IMR-90 (cell line): ENCODE measurements around the gene STK32A. TPM values are rescaled to one million over a fixed set of nuclear protein-coding genes. Genes with fewer than 3 reads are reported as not detected.

Experiments used
- ATAC-seq: fragments of 200-7000 bp; cut with Tn5 transposase; 2 replicates; pipeline ENCODE4 v1.9.1; 2020; ENCODE audit warnings: low read depth, mild to moderate bottlenecking, moderate library complexity
- BruUV-seq: library from RNA; stranded (reverse); fragments of 400-500 nt; replicated peaks from 2 replicates; lab custom pipeline; 2021; lab: Mats Ljungman, UMichigan
- CTCF ChIA-PET: fragments of 300-600 bp; formaldehyde crosslinking; extraction: SDS; loops from one replicate; lab custom pipeline; 2021; ENCODE audit warnings: antibody characterized with exemption; lab: Yijun Ruan, JAX
- POLR2A ChIA-PET: fragments of 300-600 bp; sonication (Branson Sonifier 250); formaldehyde crosslinking; loops from one replicate; lab custom pipeline; 2022; ENCODE audit warnings: antibody characterized with exemption; ENCODE audit not compliant: unreplicated experiment; lab: Charles Lee
- DNase-seq: peaks from one replicate; pipeline ENCODE4 v3.0.0; 2013
- H2AFZ ChIP-seq: replicated peaks from 2 replicates; pipeline ENCODE3; 2013; ENCODE audit warnings: low read length, mild to moderate bottlenecking; ENCODE audit not compliant: poor library complexity
- H2AK5ac ChIP-seq: 2 replicates; pipeline ENCODE4 v1.6.1; 2013; ENCODE audit warnings: low read depth, low read length, inconsistent platforms
- H2AK9ac ChIP-seq: replicated peaks from 2 replicates; pipeline ENCODE3; 2013; ENCODE audit warnings: mild to moderate bottlenecking, low read depth, low read length, moderate library complexity; ENCODE audit not compliant: poor library complexity
- H2BK120ac ChIP-seq: 2 replicates; pipeline ENCODE4 v1.6.1; 2013; ENCODE audit warnings: low read depth, low read length, inconsistent platforms
- H2BK15ac ChIP-seq: 3 replicates; pipeline ENCODE4 v1.6.1; 2013; ENCODE audit warnings: low read depth, low read length, inconsistent platforms
- H2BK20ac ChIP-seq: 2 replicates; pipeline ENCODE4 v1.6.1; 2013; ENCODE audit warnings: low read depth, mild to moderate bottlenecking, inconsistent platforms, low read length, moderate library complexity
- H2BK5ac ChIP-seq: 2 replicates; pipeline ENCODE4 v1.6.1; 2013; ENCODE audit warnings: mild to moderate bottlenecking, low read depth, low read length, inconsistent platforms; ENCODE audit not compliant: poor library complexity, severe bottlenecking
- H3K14ac ChIP-seq: replicated peaks from 2 replicates; pipeline ENCODE4 v1.6.1; 2013; ENCODE audit warnings: low read depth, low read length, inconsistent platforms
- H3K18ac ChIP-seq: 2 replicates; pipeline ENCODE4 v1.6.1; 2013; ENCODE audit warnings: low read depth, low read length, control low read depth
- H3K23ac ChIP-seq: 2 replicates; pipeline ENCODE4 v1.6.1; 2013; ENCODE audit warnings: low read depth, low read length, inconsistent platforms
- H3K27ac ChIP-seq: 2 replicates; pipeline ENCODE4 v1.5.1; 2013; ENCODE audit warnings: mild to moderate bottlenecking, control low read depth, low read length; ENCODE audit not compliant: insufficient read depth
- H3K27me3 ChIP-seq: 2 replicates; pipeline ENCODE4 v1.6.1; 2013; ENCODE audit warnings: low read length; ENCODE audit not compliant: control insufficient read depth, insufficient read depth
- H3K36me3 ChIP-seq: 2 replicates; pipeline ENCODE4 v1.6.1; 2013; ENCODE audit warnings: low read length, mixed read lengths; ENCODE audit not compliant: control insufficient read depth, insufficient read depth
- H3K4ac ChIP-seq: 2 replicates; pipeline ENCODE4 v1.6.1; 2013; ENCODE audit warnings: low read depth, low read length, inconsistent platforms
- H3K4me1 ChIP-seq: 2 replicates; pipeline ENCODE4 v1.6.1; 2013; ENCODE audit warnings: low read length, mixed read lengths; ENCODE audit not compliant: control insufficient read depth, insufficient read depth
- H3K4me2 ChIP-seq: 2 replicates; pipeline ENCODE4 v1.6.1; 2013; ENCODE audit warnings: low read depth, mild to moderate bottlenecking, control low read depth, low read length, moderate library complexity
- H3K4me3 ChIP-seq: 2 replicates; pipeline ENCODE4 v1.5.1; 2013; ENCODE audit warnings: low read depth, mild to moderate bottlenecking, control low read depth, low read length, moderate library complexity; ENCODE audit not compliant: insufficient read depth
- H3K56ac ChIP-seq: 2 replicates; pipeline ENCODE4 v1.6.1; 2013; ENCODE audit warnings: low read length, inconsistent platforms; ENCODE audit not compliant: insufficient read depth; ENCODE audit errors: extremely low read depth
- H3K79me1 ChIP-seq, 2 experiments: 2 replicates each; pipeline ENCODE4 v1.6.1; 2013; ENCODE audit warnings: low read length in 2 of 2, inconsistent platforms in 1 of 2, low read depth in 1 of 2
- H3K9ac ChIP-seq: 2 replicates; pipeline ENCODE4 v1.6.1; 2013; ENCODE audit warnings: low read depth, low read length, control low read depth
- H3K9me1 ChIP-seq: 2 replicates; pipeline ENCODE4 v1.6.1; 2013; ENCODE audit warnings: low read length, inconsistent platforms; ENCODE audit not compliant: insufficient read depth
- H3K9me3 ChIP-seq: 2 replicates; pipeline ENCODE4 v1.6.1; 2013; ENCODE audit warnings: low read length; ENCODE audit not compliant: control insufficient read depth, insufficient read depth
- H4K20me1 ChIP-seq: 2 replicates; pipeline ENCODE4 v1.6.1; 2013; ENCODE audit warnings: low read length, inconsistent platforms; ENCODE audit not compliant: insufficient read depth
- H4K5ac ChIP-seq: 2 replicates; pipeline ENCODE4 v1.6.1; 2013; ENCODE audit warnings: mild to moderate bottlenecking, low read depth, low read length, control low read depth
- H4K8ac ChIP-seq, 2 experiments: 2 replicates each; pipeline ENCODE4 v1.6.1; 2013; ENCODE audit warnings: low read depth in 2 of 2, low read length in 2 of 2, control low read depth in 1 of 2, inconsistent platforms in 1 of 2
- H4K91ac ChIP-seq: 2 replicates; pipeline ENCODE4 v1.6.1; 2013; ENCODE audit warnings: low read depth, low read length, inconsistent platforms; ENCODE audit not compliant: insufficient read depth
- BHLHE40 ChIP-seq: fragments of 150-350 bp; IDR thresholded peaks from 2 replicates; pipeline ENCODE4 v1.6.1; 2016; ENCODE audit warnings: mild to moderate bottlenecking, low read depth, low read length
- CEBPB ChIP-seq: IDR thresholded peaks from 2 replicates; pipeline ENCODE4 v1.6.1; 2012; ENCODE audit warnings: low read depth, low read length, improper control_type of control experiment
- CHD1 ChIP-seq: IDR thresholded peaks from 2 replicates; pipeline ENCODE4 v1.6.1; 2012; ENCODE audit warnings: low read depth, low read length, improper control_type of control experiment
- FOS ChIP-seq: fragments of 150-350 bp; IDR thresholded peaks from 2 replicates; pipeline ENCODE4 v1.6.1; 2016; ENCODE audit warnings: low read depth, low read length
- MAFK ChIP-seq: IDR thresholded peaks from 2 replicates; pipeline ENCODE4 v1.6.1; 2012; ENCODE audit warnings: low read depth, low read length, improper control_type of control experiment
- MAZ ChIP-seq: IDR thresholded peaks from 2 replicates; pipeline ENCODE4 v1.6.1; 2012; ENCODE audit warnings: low read depth, mild to moderate bottlenecking, low read length, improper control_type of control experiment, moderate library complexity, borderline replicate concordance
- MXI1 ChIP-seq: IDR thresholded peaks from 2 replicates; pipeline ENCODE4 v1.6.1; 2012; ENCODE audit warnings: low read depth, mild to moderate bottlenecking, low read length, moderate library complexity, borderline replicate concordance
- NFE2L2 ChIP-seq: fragments of 150-350 bp; IDR thresholded peaks from 2 replicates; pipeline ENCODE4 v1.6.1; 2016; ENCODE audit warnings: low read depth, mild to moderate bottlenecking, low read length
- POLR2A ChIP-seq: IDR thresholded peaks from 2 replicates; pipeline ENCODE4 v1.6.1; 2012; ENCODE audit warnings: mild to moderate bottlenecking, low read depth, low read length
- RAD21 ChIP-seq: IDR thresholded peaks from 2 replicates; pipeline ENCODE4 v1.6.1; 2012; ENCODE audit warnings: low read length, improper control_type of control experiment
- RCOR1 ChIP-seq: IDR thresholded peaks from 2 replicates; pipeline ENCODE4 v1.6.1; 2012; ENCODE audit warnings: mild to moderate bottlenecking, low read length, improper control_type of control experiment; ENCODE audit not compliant: insufficient replicate concordance
- RFX5 ChIP-seq: IDR thresholded peaks from 2 replicates; pipeline ENCODE4 v1.8.0; 2012; ENCODE audit warnings: low read depth, mild to moderate bottlenecking, low read length, moderate library complexity
- SMC3 ChIP-seq: fragments of 150-350 bp; IDR thresholded peaks from 2 replicates; pipeline ENCODE4 v1.6.1; 2016; ENCODE audit warnings: low read depth, mild to moderate bottlenecking, antibody characterized with exemption, low read length, moderate library complexity
- dilution Hi-C: fragments of 300-500 bp; cut with HindIII; formaldehyde crosslinking; loops from one replicate; pipeline ENCODE4 v1.14.3; 2018; ENCODE audit warnings: low sequenced_read_pairs; ENCODE audit not compliant: unreplicated experiment
- in situ Hi-C: fragments of 300-500 bp; cut with MboI; formaldehyde crosslinking; loops from 3 replicates; pipeline ENCODE4 v1.14.3; 2019; ENCODE audit warnings: low sequenced_read_pairs, inconsistent platforms, mixed read lengths
- intact Hi-C: fragments of 100-400 bp; cut with micrococcal nuclease; formaldehyde crosslinking; loops from 2 replicates; pipeline ENCODE4 v1.10.0; 2022
- polyA plus RNA-seq, 3 experiments: library from polyadenylated mRNA; depleted of rRNA; stranded (reverse); fragments of >200 nt; gene quantifications; 2 replicates each; pipeline ENCODE4 v1.2.3, GENCODE V29; 2012; ENCODE audit warnings: low replicate concordance in 1 of 3
- total RNA-seq: library from RNA; depleted of rRNA; stranded (reverse); fragments of >200 nt; gene quantifications from 2 replicates; pipeline ENCODE4 v1.2.3, GENCODE V29; 2012
- TF ChIP-seq, protein P1 (sequence below): fragments of 150-350 bp; IDR thresholded peaks from 2 replicates; pipeline ENCODE4 v1.6.1; 2016; ENCODE audit warnings: low read depth, mild to moderate bottlenecking, low read length, moderate library complexity, borderline replicate concordance
- TF ChIP-seq, protein P2 (sequence below): conservative IDR thresholded peaks from 2 replicates; pipeline ENCODE4 v1.5.1; 2012; ENCODE audit warnings: mild to moderate bottlenecking, low read depth, low read length, improper control_type of control experiment
- TF ChIP-seq, protein P3 (sequence below): fragments of 150-350 bp; IDR thresholded peaks from 2 replicates; pipeline ENCODE4 v1.6.1; 2017; ENCODE audit warnings: mild to moderate bottlenecking, antibody characterized with exemption, low read length, low read depth

STK32A gene
- total and polyA plus RNA-seq, 2 of the 4 experiments (the other 2 are of a cell fraction), result 0.12 to 0.18 TPM

- Histone ChIP-seq H3K9ac (no peak overlapping the region), H3K56ac (no peak overlapping the region), H4K5ac (no peak overlapping the region), H2AK5ac (no peak overlapping the region), H3K79me1 (peaks cover 0 to 21% of the 10 kb centered on the region in 2 experiments; a peak in 2 of 4 replicates), H3K4ac (no peak overlapping the region), H3K4me1 (peaks cover 8% of the 10 kb centered on the region), H2BK20ac (no peak overlapping the region), H3K18ac (no peak overlapping the region), H3K14ac (no peak overlapping the region), H2BK5ac (peak overlapping the region; percentile 14), H3K27ac (no peak overlapping the region), H3K9me3 (no peaks in the 10 kb centered on the region), H3K36me3 (peaks cover 21% of the 10 kb centered on the region), H2AFZ (no peak overlapping the region), H3K4me3 (no peak overlapping the region), H2BK120ac (no peak overlapping the region), H4K20me1 (0 out of 2 replicates have a peak, but pooled peaks cover 5% of the 10 kb centered on the region), H2BK15ac (no peak overlapping the region), H4K8ac (no peak overlapping the region), H2AK9ac (no peak overlapping the region), H3K9me1 (peaks cover 23% of the 10 kb centered on the region), H3K27me3 (no peaks in the 10 kb centered on the region), H3K4me2 (no peak overlapping the region), H3K23ac (no peak overlapping the region), H4K91ac (no peak overlapping the region)
- intact Hi-C loops (loop anchor here (5.0 kb wide), 2 partner anchors 51 to 156 kb away; no protein-coding TSS in a partner anchor), in situ Hi-C loops (no loop called here), dilution Hi-C loops (no loop called here)
- TF ChIP-seq CHD1, result no peak
- no peak for TF ChIP-seq MXI1
- TF ChIP-seq POLR2A, result no peak
- TF ChIP-seq, protein P1, sequence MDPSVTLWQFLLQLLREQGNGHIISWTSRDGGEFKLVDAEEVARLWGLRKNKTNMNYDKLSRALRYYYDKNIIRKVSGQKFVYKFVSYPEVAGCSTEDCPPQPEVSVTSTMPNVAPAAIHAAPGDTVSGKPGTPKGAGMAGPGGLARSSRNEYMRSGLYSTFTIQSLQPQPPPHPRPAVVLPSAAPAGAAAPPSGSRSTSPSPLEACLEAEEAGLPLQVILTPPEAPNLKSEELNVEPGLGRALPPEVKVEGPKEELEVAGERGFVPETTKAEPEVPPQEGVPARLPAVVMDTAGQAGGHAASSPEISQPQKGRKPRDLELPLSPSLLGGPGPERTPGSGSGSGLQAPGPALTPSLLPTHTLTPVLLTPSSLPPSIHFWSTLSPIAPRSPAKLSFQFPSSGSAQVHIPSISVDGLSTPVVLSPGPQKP, result no peak
- no peak for TF ChIP-seq SMC3
- TF ChIP-seq RCOR1, result no peak
- TF ChIP-seq MAZ, result no peak
- TF ChIP-seq, protein P2, sequence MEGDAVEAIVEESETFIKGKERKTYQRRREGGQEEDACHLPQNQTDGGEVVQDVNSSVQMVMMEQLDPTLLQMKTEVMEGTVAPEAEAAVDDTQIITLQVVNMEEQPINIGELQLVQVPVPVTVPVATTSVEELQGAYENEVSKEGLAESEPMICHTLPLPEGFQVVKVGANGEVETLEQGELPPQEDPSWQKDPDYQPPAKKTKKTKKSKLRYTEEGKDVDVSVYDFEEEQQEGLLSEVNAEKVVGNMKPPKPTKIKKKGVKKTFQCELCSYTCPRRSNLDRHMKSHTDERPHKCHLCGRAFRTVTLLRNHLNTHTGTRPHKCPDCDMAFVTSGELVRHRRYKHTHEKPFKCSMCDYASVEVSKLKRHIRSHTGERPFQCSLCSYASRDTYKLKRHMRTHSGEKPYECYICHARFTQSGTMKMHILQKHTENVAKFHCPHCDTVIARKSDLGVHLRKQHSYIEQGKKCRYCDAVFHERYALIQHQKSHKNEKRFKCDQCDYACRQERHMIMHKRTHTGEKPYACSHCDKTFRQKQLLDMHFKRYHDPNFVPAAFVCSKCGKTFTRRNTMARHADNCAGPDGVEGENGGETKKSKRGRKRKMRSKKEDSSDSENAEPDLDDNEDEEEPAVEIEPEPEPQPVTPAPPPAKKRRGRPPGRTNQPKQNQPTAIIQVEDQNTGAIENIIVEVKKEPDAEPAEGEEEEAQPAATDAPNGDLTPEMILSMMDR, result peak; percentile 24; the same call in 1 of the 2 replicates
- TF ChIP-seq MAFK, result no peak
- TF ChIP-seq RAD21, result no peak
- no peak; the same call in 1 of the 2 replicates for TF ChIP-seq CEBPB
- TF ChIP-seq BHLHE40, result no peak
- peak; percentile 19; the same call in 1 of the 2 replicates for TF ChIP-seq NFE2L2
- TF ChIP-seq, protein P3, sequence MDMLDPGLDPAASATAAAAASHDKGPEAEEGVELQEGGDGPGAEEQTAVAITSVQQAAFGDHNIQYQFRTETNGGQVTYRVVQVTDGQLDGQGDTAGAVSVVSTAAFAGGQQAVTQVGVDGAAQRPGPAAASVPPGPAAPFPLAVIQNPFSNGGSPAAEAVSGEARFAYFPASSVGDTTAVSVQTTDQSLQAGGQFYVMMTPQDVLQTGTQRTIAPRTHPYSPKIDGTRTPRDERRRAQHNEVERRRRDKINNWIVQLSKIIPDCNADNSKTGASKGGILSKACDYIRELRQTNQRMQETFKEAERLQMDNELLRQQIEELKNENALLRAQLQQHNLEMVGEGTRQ, result no peak
- no peak for TF ChIP-seq FOS
- no peak for TF ChIP-seq RFX5
- BruUV-seq, result no TSS peak
- POLR2A ChIA-PET, result no interaction called here
- ATAC-seq (0 out of 2 replicates have a peak, but pooled peaks have one; percentile 9), DNase-seq (peak; percentile 67)
- CTCF ChIA-PET, result no interaction called here
Measured at GRCh38 chr5:147400881-147401280, 166.1 kb downstream of the STK32A start.
